Fibroblast of lung (primary cell): Measurements from ENCODE around the gene LAMC3. TPM values are rescaled to one million over a fixed set of nuclear protein-coding genes. Genes with fewer than 3 reads are reported as not detected.

ENCODE experiments used
- DNase-seq, 2 donors: peaks; one replicate each; pipeline versions ENCODE4 v3.0.0 to v3.0.0-alpha.2; 2010; ENCODE audit warnings: low read depth in 2 of 2
- H2AFZ ChIP-seq: 2 replicates; pipeline ENCODE4 v1.5.1; 2012; ENCODE audit warnings: low read length, control low read depth, inconsistent platforms
- H3K27ac ChIP-seq: 2 replicates; pipeline ENCODE4 v1.5.1; 2011; ENCODE audit warnings: low read length, control low read depth; ENCODE audit not compliant: insufficient read depth
- H3K27me3 ChIP-seq: 2 replicates; pipeline ENCODE4 v1.5.1; 2011; ENCODE audit warnings: mild to moderate bottlenecking, low read length; ENCODE audit not compliant: control insufficient read depth, insufficient read depth
- H3K36me3 ChIP-seq: 2 replicates; pipeline ENCODE4 v1.5.1; 2011; ENCODE audit warnings: low read length; ENCODE audit not compliant: control insufficient read depth, insufficient read depth
- H3K4me1 ChIP-seq: 2 replicates; pipeline ENCODE4 v1.5.1; 2011; ENCODE audit warnings: low read length; ENCODE audit not compliant: control insufficient read depth, insufficient read depth; ENCODE audit errors: extremely low read depth
- H3K4me2 ChIP-seq: 2 replicates; pipeline ENCODE4 v1.5.1; 2011; ENCODE audit warnings: low read length, control low read depth; ENCODE audit not compliant: insufficient read depth; ENCODE audit errors: extremely low read depth
- H3K4me3 ChIP-seq, 4 experiments: fragments of 200-600 bp in 1 of 4; sonication (generic) in 1 of 4; replicated peaks in 1 of 4; 2 replicates each; pipeline ENCODE4 v1.5.1; 2011 to 2016; ENCODE audit warnings: low read length in 4 of 4, low read depth in 3 of 4, mild to moderate bottlenecking in 3 of 4, control low read depth in 2 of 4, inconsistent platforms in 1 of 4, mixed read lengths in 1 of 4; ENCODE audit not compliant: insufficient read depth in 1 of 4; ENCODE audit errors: control extremely low read depth in 1 of 4
- H3K79me2 ChIP-seq: 2 replicates; pipeline ENCODE4 v1.5.1; 2012; ENCODE audit warnings: mild to moderate bottlenecking, low read length, inconsistent platforms; ENCODE audit not compliant: control insufficient read depth, insufficient read depth
- H3K9ac ChIP-seq: 2 replicates; pipeline ENCODE4 v1.5.1; 2011; ENCODE audit warnings: mild to moderate bottlenecking, low read length, control low read depth; ENCODE audit not compliant: insufficient read depth
- H3K9me3 ChIP-seq: 2 replicates; pipeline ENCODE4 v1.5.1; 2012; ENCODE audit warnings: low read depth, low read length; ENCODE audit not compliant: control insufficient read depth, insufficient read depth
- H4K20me1 ChIP-seq: 2 replicates; pipeline ENCODE4 v1.5.1; 2011; ENCODE audit warnings: low read length; ENCODE audit not compliant: control insufficient read depth, insufficient read depth; ENCODE audit errors: extremely low read depth
- CTCF ChIP-seq, 2 donors: IDR thresholded peaks in 1 of 2; conservative IDR thresholded peaks in 1 of 2; 1 replicate in 1 of 2; 2 replicates in 1 of 2; pipeline ENCODE4 v1.5.1; 2011 to 2012; ENCODE audit warnings: low read length in 2 of 2, control low read depth in 1 of 2, inconsistent platforms in 1 of 2, low read depth in 1 of 2, mild to moderate bottlenecking in 1 of 2
- EZH2 ChIP-seq: IDR thresholded peaks from 2 replicates; pipeline ENCODE4 v1.5.1; 2012; ENCODE audit warnings: low read length, control low read depth, mild to moderate bottlenecking; ENCODE audit errors: missing control alignments
- polyA plus RNA-seq, 2 donors: library from polyadenylated mRNA; depleted of rRNA in 1 of 2; stranded (reverse) in 1 of 2; unstranded in 1 of 2; fragments of >200 nt; gene quantifications; 2 replicates each; pipeline ENCODE4 v1.2.1, GENCODE V29; 2011 to 2012; ENCODE audit warnings: missing spikeins in 1 of 2
- total RNA-seq: library from RNA; depleted of rRNA; stranded (reverse); fragments of >200 nt; gene quantifications from 2 replicates; pipeline ENCODE4 v1.2.1, GENCODE V29; 2014

Gene LAMC3
- total and polyA plus RNA-seq, 2 donors (not counting 1 experiment from before 2014, with no cell fraction given): 0.17 to 1.4 TPM

GRCh38 chr9:131103535-131103934, 94.6 kb downstream of the LAMC3 start:
- no peaks in the 10 kb centered on the region for H4K20me1 ChIP-seq
- H3K27ac ChIP-seq: no peak overlapping the region
- H3K79me2 ChIP-seq: no peaks in the 10 kb centered on the region
- no peaks in the 10 kb centered on the region for H3K36me3 ChIP-seq
- no peak overlapping the region for H3K9ac ChIP-seq
- no peaks in the 10 kb centered on the region for H3K9me3 ChIP-seq
- no peak overlapping the region for H3K4me3 ChIP-seq
- no peak overlapping the region for H3K4me2 ChIP-seq
- H3K4me1 ChIP-seq: no peaks in the 10 kb centered on the region
- DNase-seq: no peak
- H2AFZ ChIP-seq: no peak overlapping the region
- peaks cover 2% of the 10 kb centered on the region for H3K27me3 ChIP-seq
- no peak for TF ChIP-seq CTCF (conservative IDR thresholded peaks at IDR 0.05 in 1 of 2, IDR thresholded peaks at IDR 0.05 in 1 of 2; ENCODE audit: low read depth in 1 of 2, low read length in 2 of 2)
- no peak for TF ChIP-seq EZH2

DNA sequence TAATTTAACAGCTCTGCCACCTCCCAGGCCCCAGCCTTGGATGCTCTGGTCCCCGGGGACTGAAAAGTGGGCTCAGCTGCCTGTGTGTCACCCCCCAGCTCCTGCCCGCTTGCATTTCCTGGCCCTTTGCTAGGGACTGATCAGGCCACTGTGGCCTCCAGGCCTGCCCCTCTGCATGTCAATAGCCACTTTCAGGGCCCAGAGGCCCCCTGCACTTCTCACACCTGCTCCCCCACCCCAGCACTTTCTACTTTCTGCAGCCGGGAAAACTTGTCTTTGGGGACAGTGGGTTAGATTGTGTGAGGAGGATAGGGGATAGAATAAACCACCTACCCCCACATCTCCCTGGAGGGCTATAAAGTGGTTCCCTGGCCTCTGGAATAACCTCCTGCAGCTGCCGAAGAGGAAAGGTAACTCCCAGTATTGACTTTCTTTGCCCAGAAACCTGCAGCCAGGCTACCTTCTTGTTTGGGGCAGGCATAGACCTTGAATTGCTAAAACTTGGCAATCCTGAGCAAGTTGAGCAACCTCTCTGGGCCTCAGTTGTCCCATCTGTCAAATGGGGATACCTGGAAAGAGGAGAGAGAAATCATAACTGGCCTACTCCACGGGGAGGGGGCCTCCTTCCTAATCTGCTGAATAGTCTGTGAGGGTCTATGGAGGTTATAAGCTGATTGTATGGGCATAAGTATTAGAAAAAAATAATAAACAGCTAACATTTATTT, 95.2 kb downstream of the LAMC3 start:
- Histone ChIP-seq H4K20me1 (no peaks in the 10 kb centered on the region), H3K4me2 (no peak overlapping the region), H3K4me3 (no peak overlapping the region), H3K27me3 (peaks cover 2% of the 10 kb centered on the region), H3K9me3 (no peaks in the 10 kb centered on the region), H3K27ac (no peak overlapping the region), H3K79me2 (no peaks in the 10 kb centered on the region), H3K36me3 (no peaks in the 10 kb centered on the region), H3K4me1 (no peaks in the 10 kb centered on the region), H3K9ac (no peak overlapping the region), H2AFZ (no peak overlapping the region)
- TF ChIP-seq CTCF (conservative IDR thresholded peaks at IDR 0.05 in 1 of 2, IDR thresholded peaks at IDR 0.05 in 1 of 2; ENCODE audit: low read depth in 1 of 2, low read length in 2 of 2) (no peak), EZH2 (no peak)
- DNase-seq: no peak

DNA sequence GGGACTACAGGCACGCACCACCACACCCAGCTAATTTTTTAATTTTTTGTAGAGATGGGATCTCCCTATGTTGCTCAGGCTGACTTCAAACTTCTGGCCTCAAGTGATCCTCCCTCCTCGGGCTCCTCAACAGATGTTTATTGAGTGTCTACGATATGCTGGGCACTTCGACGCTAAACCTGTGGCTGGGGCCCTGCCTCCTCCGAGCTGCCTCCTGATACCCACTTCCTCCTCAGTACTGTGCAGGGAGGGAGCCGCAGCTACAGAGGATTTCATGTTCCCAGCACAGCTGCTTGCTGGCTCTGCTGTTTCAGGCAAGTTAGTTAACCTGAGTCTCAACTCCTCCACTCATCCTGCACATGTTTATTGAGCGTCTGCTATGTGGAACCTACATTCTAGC, 97.0 kb downstream of the LAMC3 start:
- DNase-seq: no peak
- no peak overlapping the region for H3K9ac ChIP-seq
- TF ChIP-seq EZH2 (no peak), CTCF (conservative IDR thresholded peaks at IDR 0.05 in 1 of 2, IDR thresholded peaks at IDR 0.05 in 1 of 2; ENCODE audit: low read depth in 1 of 2, low read length in 2 of 2) (no peak)
- no peak overlapping the region for H3K4me2 ChIP-seq
- H3K9me3 ChIP-seq: no peaks in the 10 kb centered on the region
- H2AFZ ChIP-seq: no peak overlapping the region
- H3K4me3 ChIP-seq: no peak overlapping the region
- H3K27ac ChIP-seq: no peak overlapping the region
- no peaks in the 10 kb centered on the region for H3K36me3 ChIP-seq
- no peaks in the 10 kb centered on the region for H3K79me2 ChIP-seq
- no peaks in the 10 kb centered on the region for H4K20me1 ChIP-seq
- H3K4me1 ChIP-seq: no peaks in the 10 kb centered on the region
- H3K27me3 ChIP-seq: peaks cover 2% of the 10 kb centered on the region
